ENCODE results near the gene TTLL6.
"Not testable (repeated sequence)": the region's sequence is repeated elsewhere in the genome, so short reads cannot be mapped to it uniquely, and the experiment has no call there.

Gene TTLL6

GRCh38 chr17:48722201-48722907 is 94.7 kb downstream of the TTLL6 start, which contains the start of gene PRAC1:
PRAC1 (minus strand) TSS chr17:48722518; CDS start chr17:48722392, 126 bp downstream.
- no peak for DNase-seq

DNA sequence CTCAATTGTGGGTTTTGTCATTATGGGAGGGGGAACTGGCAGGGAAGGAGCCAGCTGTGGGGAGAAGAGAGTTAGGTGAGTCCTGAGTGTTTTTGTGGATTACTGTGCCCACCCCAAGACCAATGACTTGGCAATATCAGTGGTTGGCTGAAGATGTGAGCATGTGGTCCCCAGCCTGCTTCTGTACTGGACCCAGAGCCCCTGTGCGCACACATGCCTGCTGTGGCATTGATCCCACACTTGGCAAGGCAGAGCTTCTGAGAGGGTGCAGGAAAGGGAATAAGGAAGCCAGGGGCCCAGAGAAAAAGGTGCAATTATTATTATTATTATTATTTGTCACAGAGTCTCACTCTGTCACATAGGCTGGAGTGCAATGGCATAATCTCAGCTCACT is 96.0 kb downstream of the TTLL6 start:
- DNase-seq, result no peak

DNA sequence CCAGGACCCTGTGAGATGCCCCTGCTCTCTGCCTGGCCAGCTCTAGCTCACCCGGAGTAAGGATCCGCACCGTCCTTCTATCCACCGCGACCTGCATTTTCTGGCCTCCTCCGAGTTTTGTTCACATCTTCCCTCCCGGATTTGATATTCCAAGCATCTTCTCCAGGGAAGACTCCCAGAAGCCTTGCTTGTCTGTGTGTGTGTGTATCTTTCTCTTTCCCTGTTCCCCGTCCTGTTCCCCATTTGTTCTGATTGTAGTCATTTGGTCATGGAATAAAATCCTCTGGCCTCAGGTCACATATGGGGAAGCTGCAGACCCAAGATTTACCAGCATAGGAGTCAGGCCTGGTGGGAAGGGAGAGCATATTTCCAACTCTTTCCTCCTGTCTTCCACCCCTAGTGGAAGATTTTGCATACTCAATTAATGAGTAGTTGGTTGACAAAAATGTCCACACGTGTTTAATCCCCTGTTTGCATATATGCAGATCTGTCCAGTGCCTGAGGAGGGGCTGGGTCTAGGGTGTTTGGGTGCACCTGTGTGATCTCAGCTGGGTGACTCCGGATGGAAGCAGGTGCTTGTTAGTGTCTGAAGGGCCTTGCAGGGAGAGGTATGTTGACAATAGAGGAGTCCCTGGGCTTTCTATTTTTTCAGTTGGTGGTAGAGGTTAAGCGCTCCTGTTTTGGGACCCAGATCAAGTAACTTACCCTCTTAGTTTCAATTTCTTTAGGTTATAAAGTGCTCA is 96.6 kb downstream of the TTLL6 start:
- no peak for DNase-seq

GRCh38 chr17:48719642-48720265 is 97.3 kb downstream of the TTLL6 start:
- DNase-seq, result no peak

- DNase-seq, result no peak
These were observed 98.0 kb downstream of the TTLL6 start for GRCh38 chr17:48718761-48719641.

DNA sequence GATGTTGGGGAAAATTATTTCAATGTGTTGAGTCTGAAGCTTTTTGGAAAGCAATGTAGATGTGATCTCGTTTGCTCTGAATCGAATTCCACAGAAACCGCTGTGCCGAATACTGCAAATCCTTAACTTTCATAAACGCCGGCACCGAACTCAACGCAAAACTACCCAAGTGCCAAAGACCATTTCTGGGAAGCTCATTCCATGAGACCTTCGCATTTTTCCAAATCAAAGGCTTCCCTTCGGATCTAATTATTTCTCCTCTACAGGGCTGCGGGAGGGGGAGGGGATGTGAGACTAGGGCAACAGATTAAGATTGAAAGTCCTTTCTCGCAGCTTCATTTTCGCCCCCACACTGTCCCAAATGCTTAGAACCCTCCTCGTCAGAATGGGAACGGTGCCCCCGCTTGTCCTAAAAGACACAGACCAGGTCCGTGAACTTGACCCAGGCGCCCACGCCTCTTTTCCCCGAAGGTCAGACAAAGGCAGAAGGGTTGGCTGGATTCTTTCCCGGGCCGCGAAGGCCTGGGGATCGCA is 98.7 kb downstream of the TTLL6 start:
- no peak for DNase-seq

GRCh38 chr17:48717367-48718226 is 99.4 kb downstream of the TTLL6 start:
- DNase-seq, result no peak

- not testable (repeated sequence) for DNase-seq
These were observed 100.5 kb downstream of the TTLL6 start for GRCh38 chr17:48716549-48716948.

- DNase-seq, result no peak
These were observed 101.3 kb downstream of the TTLL6 start for GRCh38 chr17:48715496-48716399.
